Hepatocyte (in vitro differentiated cells): ENCODE data around the gene CYP27B1.

ENCODE experiments used
- CTCF ChIP-seq: fragments of 200-600 bp; sonication (generic); IDR thresholded peaks from 2 replicates; pipeline ENCODE4 v1.5.1; 2016; ENCODE audit warnings: antibody characterized with exemption, mild to moderate bottlenecking; ENCODE audit not compliant: poor library complexity
- EZH2phosphoT487 ChIP-seq: fragments of 200-600 bp; sonication (generic); IDR thresholded peaks from one replicate; pipeline ENCODE4 v1.6.1; 2018; ENCODE audit warnings: antibody characterized with exemption, mild to moderate bottlenecking, low read depth, moderate library complexity; ENCODE audit not compliant: unreplicated experiment, severe bottlenecking

- TF ChIP-seq CTCF: no peak
- no peak for TF ChIP-seq EZH2phosphoT487
Observed at GRCh38 chr12:57751788-57752667, 14.8 kb downstream of the CYP27B1 start, which contains the start of gene CDK4.
